Measurements from ENCODE around the gene E2F3. TPM values are rescaled to one million over a fixed set of nuclear protein-coding genes. Genes with fewer than 3 reads are reported as not detected.

E2F3 gene
- total and polyA plus RNA-seq, 10 of the 15 experiments (the other 5 are each of a cell fraction or from before 2014, with no cell fraction given) = 5.1 to 16.8 (median 10.6) TPM

DNA sequence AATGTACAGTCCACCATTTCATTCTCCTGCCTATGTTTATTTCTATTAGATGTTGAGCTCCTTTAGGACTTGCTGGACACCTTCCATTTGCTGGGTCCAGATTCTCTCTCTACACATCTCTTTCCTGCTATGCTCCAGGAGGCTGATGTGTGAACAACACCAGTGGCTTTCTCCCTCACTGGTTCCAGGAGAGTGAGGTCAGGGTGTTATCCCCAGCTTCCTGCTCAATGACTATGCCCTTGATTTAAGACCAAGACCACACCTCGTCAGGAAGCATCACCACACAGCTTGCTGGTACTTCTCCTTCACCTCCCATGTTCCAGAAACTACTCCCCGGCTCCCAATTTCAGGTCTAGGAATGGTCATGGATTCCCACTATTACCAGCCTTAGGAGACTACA, 31.3 kb upstream of the E2F3 start (continued):
- no peak for TF ChIP-seq USF1 (IDR thresholded peaks at IDR 0.05; ENCODE audit: borderline replicate concordance, extremely low read length, insufficient read depth, low read depth, low read length)
- TF ChIP-seq ZZZ3 (IDR thresholded peaks at IDR 0.05; ENCODE audit: control insufficient read depth, insufficient read length, low read depth) = no peak
- no peak for TF ChIP-seq ZBTB33 (IDR thresholded peaks at IDR 0.05)
- TF ChIP-seq EZH2 (IDR thresholded peaks at IDR 0.05; ENCODE audit: borderline replicate concordance, control insufficient read depth, low read depth, low read length) = no peak

- TF ChIP-seq DPF2 (IDR thresholded peaks at IDR 0.05) (no peak), HDAC2 (IDR thresholded peaks at IDR 0.05) (no peak), PML (IDR thresholded peaks at IDR 0.05; ENCODE audit: low read length) (no peak), CREB1 (IDR thresholded peaks at IDR 0.05; ENCODE audit: low read depth) (no peak), RCOR1 (conservative IDR thresholded peaks at IDR 0.05; ENCODE audit: low read depth, low read length) (no peak), ZBTB11 (CRISPR knock-in tag; IDR thresholded peaks at IDR 0.05) (no peak), NR2F1 (conservative IDR thresholded peaks at IDR 0.05) (no peak), POLR2AphosphoS2 (IDR thresholded peaks at IDR 0.05; ENCODE audit: low read depth, low read length) (no peak)
- TF ChIP-seq, protein P1, sequence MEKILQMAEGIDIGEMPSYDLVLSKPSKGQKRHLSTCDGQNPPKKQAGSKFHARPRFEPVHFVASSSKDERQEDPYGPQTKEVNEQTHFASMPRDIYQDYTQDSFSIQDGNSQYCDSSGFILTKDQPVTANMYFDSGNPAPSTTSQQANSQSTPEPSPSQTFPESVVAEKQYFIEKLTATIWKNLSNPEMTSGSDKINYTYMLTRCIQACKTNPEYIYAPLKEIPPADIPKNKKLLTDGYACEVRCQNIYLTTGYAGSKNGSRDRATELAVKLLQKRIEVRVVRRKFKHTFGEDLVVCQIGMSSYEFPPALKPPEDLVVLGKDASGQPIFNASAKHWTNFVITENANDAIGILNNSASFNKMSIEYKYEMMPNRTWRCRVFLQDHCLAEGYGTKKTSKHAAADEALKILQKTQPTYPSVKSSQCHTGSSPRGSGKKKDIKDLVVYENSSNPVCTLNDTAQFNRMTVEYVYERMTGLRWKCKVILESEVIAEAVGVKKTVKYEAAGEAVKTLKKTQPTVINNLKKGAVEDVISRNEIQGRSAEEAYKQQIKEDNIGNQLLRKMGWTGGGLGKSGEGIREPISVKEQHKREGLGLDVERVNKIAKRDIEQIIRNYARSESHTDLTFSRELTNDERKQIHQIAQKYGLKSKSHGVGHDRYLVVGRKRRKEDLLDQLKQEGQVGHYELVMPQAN (conservative IDR thresholded peaks at IDR 0.05) = no peak
- TF ChIP-seq, protein P2, sequence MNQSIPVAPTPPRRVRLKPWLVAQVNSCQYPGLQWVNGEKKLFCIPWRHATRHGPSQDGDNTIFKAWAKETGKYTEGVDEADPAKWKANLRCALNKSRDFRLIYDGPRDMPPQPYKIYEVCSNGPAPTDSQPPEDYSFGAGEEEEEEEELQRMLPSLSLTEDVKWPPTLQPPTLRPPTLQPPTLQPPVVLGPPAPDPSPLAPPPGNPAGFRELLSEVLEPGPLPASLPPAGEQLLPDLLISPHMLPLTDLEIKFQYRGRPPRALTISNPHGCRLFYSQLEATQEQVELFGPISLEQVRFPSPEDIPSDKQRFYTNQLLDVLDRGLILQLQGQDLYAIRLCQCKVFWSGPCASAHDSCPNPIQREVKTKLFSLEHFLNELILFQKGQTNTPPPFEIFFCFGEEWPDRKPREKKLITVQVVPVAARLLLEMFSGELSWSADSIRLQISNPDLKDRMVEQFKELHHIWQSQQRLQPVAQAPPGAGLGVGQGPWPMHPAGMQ (IDR thresholded peaks at IDR 0.05; ENCODE audit: borderline replicate concordance) = no peak
- H3K9ac ChIP-seq (ENCODE audit: control insufficient read depth, insufficient read depth, low read length) = no peak overlapping the region
- no peak for DNase-seq (ENCODE audit: low read depth, low spot score)
- no peak overlapping the region for H3K4me3 ChIP-seq
- BruUV-seq (replicated peaks) = no TSS peak
- intact Hi-C loops (cut with micrococcal nuclease; ENCODE audit: unreplicated experiment) (no loop called here), in situ Hi-C loops (cut with MboI) (no loop called here)
- FAIRE-seq = no peak
- H2AFZ ChIP-seq (ENCODE audit: control insufficient read depth, low read depth, low read length) = no peak overlapping the region
- ChIA-PET SMC1A (ENCODE audit: uncharacterized antibody, unreplicated experiment) (interaction anchor here (1.2 to 1.6 kb wide), 2 partner anchors 157 to 170 kb away, joined by 3 to 4 read pairs; no protein-coding TSS in a partner anchor), RAD21 (ENCODE audit: unreplicated experiment) (no interaction called here), CTCF (no interaction called here), POLR2A (no interaction called here)
- no peaks in the 10 kb centered on the region for H3K4me1 ChIP-seq (ENCODE audit: control insufficient read depth, insufficient read depth, low read length)
- no peaks in the 10 kb centered on the region for H4K20me1 ChIP-seq (ENCODE audit: control insufficient read depth, insufficient read depth)
- no peaks in the 10 kb centered on the region for H3K9me3 ChIP-seq (replicated peaks; ENCODE audit: control insufficient read depth, insufficient read depth, low read length)
- H3K27ac ChIP-seq (ENCODE audit: control insufficient read depth, insufficient read depth) = no peak overlapping the region
- H3K79me2 ChIP-seq (ENCODE audit: control insufficient read depth, insufficient read depth, low read length) = no peaks in the 10 kb centered on the region
- H3K36me3 ChIP-seq (ENCODE audit: control insufficient read depth in 2 of 2, insufficient read depth in 2 of 2, low read length in 1 of 2) = no peaks in the 10 kb centered on the region
- ATAC-seq = no peak
- WGBS (ENCODE audit: insufficient coverage, insufficient replicate concordance, low lambda C conversion rate, missing lambda C conversion rate) = 49% methylated on average over 4 of the region's 4 CpGs
- no peaks in the 10 kb centered on the region for H3K27me3 ChIP-seq (replicated peaks in 1 of 2; ENCODE audit: control insufficient read depth in 2 of 2, insufficient read depth in 2 of 2, low read length in 1 of 2)
- no peak overlapping the region for H3K4me2 ChIP-seq (ENCODE audit: control insufficient read depth, insufficient read depth)
These were observed 30.9 kb upstream of the E2F3 start for GRCh38 chr6:20370801-20371200.
